ENCODE results near the gene IFT122.

Gene IFT122

DNA sequence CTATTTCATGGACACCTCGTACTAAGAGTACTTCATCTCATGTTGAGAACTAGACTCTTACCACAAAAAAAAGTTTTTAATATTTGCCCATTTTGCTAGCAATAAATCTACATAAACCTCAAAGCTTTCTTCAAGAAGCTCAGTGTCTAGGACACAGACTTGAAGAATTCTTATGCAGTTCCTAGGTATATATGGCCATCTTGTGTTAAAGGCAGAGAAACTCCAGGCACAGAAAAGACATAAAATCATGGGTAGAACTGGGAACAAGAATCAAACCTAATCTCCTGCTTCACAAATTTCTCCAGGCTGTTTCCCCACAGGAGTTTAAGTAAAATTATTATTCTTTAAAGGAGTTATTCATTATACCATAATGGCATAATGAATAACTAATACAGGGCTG, 4.7 kb upstream of the IFT122 start:
- DNase-seq (ENCODE audit: low spot score): no peak

DNA sequence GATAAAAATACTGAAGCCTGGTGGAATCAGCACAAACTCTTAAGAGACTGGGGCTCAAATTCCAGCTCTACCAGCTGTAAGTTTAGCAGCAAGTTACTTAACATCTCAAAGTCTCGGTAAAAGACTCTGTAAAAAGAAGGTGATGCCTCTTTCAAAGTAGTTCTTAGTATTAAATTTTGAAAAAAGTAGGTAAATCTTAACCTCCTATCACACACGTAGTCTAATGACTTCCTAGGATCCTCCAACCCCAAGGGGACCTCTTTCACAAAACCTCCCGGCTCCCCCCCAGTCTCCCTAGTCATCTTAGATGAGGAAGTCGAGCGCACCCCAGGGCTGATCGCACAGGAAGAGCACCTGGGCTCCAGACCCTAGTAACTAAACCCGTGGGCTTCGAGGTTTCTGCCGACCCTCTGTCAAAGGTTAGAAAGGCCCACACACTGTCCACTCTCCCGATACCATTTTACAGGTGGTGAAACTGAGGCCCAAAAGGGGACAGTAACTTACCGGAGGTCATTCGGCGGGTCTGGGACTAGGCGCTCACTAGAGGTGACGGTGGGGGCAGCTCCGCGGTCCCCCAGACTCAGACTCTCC, 703 bp upstream of the IFT122 start:
- peak; percentile 19 for DNase-seq (ENCODE audit: low spot score)

DNA sequence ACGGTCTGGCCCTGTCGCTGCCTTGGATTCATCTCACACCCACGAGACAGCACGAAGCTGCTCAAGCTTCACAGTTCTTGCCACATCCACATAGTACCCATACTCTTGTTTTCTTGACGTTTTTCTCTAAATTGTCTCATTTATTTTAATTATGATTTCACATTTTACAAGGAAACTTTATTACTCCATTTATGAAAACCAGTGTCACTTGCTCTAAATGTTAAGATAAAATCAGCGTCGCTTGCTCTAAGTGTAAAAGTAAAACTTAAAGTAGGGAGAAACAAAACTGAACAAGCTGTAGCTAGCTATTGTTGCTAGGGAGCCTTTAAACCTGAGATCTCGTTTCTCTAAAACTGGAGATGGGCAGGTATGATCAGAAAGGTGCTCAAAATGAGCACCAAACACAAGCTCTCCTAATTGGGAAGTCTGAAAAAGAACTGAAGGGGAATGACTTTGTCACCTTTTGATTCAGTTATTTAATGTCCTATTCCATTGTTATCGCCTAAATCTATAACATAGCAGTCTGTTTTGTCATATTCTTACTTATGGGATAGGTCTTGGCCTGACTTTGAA, 680 bp downstream of the IFT122 start:
- DNase-seq (ENCODE audit: low spot score): peak; percentile 61

DNA sequence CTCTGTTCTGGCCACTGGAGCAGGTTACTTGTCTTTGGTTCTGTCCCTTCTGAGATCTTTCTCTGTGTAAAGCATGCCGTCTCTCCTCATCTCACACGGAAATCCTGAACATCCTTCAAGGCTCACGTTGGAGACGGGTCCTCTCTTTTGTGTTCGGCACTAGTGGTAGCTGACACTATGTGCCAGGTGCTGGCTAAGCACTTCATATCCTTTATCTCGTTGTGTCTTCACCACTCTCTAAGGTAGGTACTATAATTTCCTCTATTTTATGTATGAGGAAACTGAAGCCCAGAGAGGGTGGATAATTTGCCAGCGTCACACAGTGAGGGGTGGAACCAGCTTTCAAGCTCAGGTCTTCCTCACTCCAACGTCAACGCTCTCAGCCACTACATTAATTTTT, 1.2 kb downstream of the IFT122 start:
- peak; percentile 5 for DNase-seq (ENCODE audit: low spot score)

DNA sequence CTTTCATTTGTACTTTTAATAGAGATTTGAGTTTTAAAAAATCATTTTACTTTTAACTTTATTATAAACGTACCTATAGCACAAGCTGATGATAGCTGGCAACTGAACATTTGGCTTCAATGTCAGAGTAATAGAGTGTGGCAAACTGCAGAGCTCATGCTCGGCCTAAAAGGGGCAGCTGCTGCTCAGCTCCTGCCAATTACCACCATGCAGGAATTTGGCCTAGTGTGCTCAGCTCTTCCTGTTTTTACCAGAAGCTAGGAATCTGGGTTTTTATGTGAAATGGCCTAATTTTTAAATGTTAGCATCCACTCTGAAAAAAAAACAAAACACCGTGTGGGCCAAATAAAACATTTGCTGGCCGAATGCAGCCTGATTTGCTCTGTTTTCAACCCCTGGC, 1.8 kb downstream of the IFT122 start:
- peak; percentile 47 for DNase-seq (ENCODE audit: low spot score)

DNA sequence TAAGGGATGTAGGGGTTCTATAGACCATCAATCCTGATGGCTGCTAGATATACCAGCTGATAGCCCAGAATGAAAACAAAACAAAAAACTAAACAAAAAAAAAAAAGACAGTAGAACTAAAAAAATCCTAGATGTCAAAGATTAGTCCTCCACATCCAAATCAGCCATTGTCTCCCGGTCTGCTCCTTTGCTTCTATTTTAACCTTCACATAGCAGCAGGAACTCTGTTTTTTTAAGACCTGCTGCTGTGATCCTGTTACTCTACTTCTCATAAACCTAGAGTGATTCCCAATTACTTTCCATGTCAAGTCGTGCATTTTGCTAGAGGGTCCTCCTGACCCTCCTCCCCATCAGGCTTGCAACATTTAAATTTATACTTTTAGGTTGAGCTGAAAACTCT, 2.5 kb downstream of the IFT122 start:
- no peak for DNase-seq (ENCODE audit: low spot score)

DNA sequence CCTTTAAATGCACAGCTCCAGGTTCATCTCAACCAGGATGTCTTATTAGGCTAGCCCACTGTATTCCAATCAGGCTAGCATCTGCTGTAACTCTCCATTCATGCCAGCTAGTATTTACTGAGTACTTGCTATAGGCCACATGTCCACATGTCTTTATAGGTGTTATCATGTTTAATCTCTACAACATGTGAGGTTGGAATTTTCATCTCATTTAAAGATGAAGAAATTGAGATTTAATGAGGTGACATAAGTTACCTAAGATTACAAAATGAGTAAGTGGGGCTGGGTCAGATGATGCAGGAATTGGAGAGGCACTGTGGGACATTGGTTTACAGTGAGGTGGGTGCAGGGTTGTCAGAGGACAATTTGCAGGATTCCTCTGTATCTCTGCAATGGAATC, 2.9 kb downstream of the IFT122 start:
- no peak for DNase-seq (ENCODE audit: low spot score)

DNA sequence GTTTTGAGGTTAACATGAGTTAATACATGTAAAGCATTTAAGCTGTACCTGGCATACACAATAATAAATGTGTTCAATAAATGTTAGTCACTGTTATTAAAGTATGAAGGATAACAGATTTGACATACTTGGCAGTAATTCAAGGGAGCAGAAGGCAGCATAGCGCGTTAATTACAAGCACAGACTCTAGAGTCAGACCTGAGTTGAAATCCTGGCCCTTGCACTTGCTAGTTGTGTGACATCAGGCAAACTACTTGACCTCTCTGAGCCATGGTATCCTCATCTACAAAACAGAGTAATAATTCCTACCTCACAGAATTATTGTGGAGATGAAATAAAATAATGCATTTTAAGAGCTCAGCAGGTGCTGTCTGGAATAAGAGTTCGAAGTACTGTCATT, 5.4 kb downstream of the IFT122 start:
- DNase-seq (ENCODE audit: low spot score): no peak

DNA sequence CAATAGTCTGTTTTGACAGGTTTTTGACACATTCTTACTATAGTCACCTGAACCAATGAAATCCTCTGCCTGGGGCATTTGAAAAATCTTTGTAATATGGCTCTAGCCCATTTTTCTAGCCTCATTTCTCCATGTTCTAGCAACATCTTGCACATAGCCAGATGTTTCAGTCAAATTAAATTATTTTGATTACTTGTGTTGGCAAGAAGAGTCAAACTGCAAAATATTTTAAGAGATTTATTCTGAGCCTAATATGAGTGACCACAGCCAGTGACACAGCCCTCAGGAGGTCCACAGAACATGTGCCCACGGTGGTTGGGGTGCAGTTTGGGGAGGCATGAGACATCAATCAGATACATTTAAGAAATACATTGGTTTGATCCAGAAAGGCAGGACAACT, 6.9 kb downstream of the IFT122 start:
- DNase-seq (ENCODE audit: low spot score): no peak

DNA sequence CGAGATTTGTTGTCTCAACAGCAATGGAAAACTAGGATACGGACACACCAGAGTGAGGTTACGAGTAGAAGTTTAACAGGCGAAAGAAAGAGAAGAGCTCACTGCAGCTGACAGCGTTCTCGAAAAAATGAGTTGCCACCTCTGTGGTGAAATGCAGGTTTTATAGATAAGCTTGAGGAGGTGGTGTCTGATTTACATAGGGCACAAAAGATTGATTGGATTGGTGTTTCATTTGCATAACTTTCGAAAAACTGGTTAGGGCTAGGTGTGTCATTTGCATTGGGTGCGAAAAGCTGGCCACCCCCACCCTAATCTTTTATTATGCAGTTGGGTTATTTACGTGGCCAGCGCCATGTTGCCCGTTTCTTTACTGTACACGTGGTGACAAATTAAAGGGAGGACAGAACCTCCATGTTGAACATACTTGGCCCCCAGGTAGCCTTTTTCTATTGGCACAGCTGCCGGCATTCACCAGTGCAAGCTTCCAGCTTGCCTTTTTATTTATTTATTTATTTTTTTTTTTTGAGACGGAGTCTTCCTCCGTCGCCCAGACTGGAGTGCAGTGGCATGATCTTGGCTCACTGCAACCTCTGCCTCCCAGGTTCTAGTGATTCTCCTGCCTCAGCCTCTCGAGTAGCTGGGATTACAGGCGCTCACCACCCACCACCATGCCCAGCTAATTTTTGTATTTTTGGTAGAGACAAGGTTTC, 8.3 kb downstream of the IFT122 start:
- no peak for DNase-seq (ENCODE audit: low spot score)

DNA sequence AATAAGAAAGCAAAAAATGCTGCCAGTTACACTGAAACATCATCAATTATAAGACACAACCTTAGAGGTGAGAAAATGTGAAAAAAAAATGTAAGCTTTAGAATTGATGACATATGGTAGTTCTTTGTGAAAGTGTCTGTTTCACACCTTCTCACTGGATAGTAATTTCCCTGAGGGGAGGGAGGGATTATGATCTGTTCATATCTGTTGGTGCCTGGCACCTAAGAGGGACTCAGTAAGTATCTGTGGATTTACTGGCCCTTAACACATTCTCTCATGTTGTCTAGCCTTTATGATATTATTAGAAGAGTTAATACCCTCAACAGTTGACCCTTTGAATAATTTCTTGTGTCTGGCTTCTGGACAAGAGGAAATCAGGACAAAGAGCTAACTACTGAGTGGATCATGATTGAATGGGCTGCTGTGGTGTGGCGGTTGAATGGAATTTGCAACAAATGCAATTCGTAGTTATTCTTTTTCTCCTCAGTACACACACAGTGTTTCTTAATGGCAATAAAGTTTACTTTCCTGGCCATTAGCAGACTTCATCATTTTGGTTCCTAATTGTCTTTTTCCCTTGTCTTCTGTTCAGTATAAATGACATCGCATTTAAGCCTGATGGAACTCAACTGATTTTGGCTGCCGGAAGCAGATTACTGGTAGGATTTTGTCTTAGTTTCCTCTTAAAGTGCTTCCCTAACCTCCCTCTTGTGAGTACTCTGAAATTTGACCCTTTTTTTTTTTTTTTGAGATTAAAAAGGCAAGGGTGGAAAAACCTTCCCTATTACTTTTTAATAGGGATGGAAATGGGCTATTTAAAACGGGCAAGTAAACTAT, 9.5 kb downstream of the IFT122 start:
- no peak for DNase-seq (ENCODE audit: low spot score)

DNA sequence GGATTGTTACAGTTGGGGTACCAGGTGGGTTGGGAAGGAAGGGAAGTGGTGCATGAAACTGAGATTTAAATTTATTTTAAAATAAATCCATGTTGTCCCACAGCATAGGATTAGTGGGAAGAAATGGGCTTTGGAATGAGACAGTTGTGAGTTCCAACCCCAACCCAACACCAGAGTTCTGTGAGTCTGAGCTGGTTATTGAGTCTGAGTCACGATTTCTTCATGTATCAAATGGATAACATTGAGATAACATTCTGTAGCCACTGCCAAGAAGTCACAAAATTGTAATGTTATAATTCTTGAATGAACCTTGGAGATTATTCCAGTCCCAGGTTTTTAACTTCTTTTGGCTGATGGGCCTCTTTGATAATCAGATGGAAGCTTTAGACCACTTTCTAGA, 13.7 kb downstream of the IFT122 start:
- peak; percentile 25 for DNase-seq (ENCODE audit: low spot score)

DNA sequence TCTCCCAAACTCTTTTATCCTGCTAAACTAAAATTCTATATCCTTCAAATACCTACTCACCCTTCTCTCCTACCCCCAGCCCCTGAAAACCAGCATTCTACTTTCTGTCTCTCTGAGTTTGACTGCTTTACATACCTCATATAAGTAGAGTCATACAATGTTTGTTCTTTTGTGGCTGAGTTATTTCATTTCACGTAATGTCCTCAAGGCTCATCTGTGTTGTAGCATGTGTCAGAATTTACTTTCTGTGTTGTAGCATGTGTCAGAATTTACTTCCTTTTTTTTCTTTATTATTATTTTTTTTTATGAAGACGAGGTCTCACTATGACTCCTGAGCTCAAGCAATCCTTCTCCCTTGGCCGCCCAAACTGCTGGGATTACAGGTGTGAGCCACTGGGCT, 20.1 kb downstream of the IFT122 start:
- no peak for DNase-seq (ENCODE audit: low spot score)

DNA sequence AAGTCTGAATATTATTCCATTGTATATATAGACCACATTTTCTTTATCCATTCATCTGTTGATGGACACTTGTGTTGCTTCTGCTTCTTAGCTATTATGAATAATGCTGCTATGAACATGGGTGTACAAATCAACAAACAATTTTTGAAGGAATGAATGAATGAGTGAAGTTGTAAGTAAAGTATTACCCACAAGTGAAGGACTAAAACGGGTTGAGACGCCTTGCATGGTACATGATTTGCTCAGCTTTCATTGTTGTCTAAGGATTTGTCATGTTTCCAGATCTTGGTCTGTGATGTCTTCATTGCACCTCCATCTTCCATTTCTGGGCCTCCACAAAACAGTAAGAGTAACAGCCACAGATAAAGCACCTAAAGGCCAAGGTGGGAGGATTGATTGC, 20.5 kb downstream of the IFT122 start:
- no peak for DNase-seq (ENCODE audit: low spot score)

DNA sequence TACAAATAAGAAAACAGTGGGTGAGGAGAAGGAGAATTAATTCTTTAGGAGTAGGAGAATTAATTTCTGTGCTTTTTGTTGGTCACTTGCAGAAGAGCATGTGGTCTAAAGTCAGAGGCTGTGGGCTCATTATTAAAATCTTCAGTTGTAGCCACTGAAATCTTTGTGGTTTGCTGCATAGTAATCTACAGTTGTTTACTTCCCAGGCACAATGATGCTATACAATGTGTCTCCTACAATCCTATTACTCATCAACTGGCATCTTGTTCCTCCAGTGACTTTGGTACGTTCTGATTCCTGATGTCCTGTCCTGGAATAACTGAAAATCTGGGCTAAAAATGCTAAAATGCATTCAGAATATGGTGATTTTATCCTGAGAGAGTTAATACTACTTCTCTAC, 21.0 kb downstream of the IFT122 start:
- DNase-seq (ENCODE audit: low spot score): peak; percentile 56

DNA sequence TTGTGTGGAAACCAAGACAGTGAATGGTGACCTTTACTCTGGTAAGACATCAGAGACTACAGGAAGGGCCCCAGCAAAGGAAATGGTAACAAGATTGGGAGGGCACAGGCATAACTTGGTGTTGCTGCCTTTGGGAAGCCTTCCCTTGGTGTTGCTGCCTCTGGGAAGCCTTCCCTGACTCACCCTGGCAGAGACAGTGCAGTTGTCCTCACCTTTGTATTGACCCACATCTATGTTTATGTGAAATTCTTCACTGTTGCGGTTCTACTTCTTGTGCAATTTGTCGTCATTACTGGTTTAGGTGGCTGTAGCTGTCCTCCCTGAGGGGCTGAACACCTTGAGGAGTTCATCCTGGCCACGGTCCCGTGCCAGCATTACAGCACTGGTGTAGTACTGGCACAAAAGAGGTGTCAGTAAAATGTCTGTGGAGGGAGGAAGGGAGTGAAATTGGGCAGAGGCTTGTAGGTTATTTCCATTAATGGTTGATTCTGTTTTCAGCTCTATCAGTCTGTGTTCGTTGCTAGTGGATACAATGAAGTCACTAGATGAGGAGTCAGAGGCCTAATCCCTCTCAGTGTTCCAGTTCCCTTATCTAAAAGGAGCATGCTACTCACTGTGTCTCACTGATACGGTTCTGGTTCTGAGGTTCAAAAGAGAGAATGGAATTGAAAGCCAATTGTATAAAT, 21.6 kb downstream of the IFT122 start:
- DNase-seq (ENCODE audit: low spot score): no peak

DNA sequence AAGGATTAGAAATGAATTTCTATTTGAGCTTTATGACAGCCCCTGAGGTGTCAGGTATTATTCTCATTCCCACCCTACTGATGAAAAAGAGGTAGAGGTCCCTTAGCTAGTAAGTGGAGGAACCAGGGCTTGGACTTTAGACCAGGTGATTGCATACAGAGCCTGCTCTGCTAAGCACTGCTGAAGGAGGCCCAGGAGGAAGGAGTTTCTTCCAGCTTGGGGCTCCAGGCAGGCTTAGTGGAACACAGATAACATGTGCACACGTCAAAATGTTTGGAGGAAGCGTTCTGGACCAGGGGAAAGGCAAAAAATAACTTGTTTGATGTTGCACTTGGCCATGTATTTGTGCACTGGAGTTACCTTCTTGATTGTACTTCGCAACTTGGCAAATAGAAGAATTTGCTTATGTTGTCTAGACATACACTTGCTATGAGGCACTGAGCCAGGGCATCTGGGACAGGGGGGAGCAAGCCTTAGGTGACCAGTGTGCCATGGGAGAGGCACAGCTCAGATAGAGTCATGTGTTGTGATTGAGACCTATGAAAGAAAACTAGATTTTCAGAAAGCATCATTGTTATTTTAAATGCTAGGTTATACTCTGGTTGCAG, 22.4 kb downstream of the IFT122 start:
- DNase-seq (ENCODE audit: low spot score): no peak

DNA sequence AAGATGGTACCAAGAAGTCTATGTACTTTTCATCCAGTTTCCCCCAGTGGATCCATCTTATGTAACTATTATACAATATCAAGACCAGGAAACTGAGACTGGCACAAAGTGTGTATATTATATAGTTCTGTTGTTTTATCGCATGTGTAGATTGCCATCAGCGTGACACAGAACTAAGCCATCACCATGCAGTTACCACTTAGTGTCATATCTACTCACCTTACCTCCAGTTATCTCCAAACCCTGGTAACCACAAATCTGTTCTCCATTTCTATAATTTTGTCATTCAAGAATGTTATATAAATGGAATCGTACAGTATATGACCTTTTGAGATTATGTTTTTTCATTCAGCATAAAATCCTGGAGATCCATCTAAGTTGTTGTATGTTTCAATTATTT, 23.1 kb downstream of the IFT122 start:
- no peak for DNase-seq (ENCODE audit: low spot score)

DNA sequence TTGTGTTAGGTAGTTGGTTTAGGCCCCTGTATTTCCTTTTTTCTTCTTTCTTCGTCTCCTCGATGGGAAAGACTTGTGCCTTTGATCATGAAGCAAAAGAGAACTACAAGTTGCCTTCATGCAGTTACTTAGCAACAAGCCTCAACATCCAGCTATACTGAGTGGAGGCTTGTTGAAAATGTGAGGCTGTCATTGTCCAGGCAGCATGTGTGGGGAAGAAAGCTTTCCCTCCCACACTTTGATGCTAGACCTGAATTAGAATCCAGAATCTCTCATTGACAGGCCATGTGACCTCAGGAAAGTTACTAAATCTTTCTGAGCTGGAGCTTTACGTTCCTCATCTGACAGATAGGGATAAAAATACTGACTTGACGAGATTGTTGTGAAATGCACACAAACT, 23.7 kb downstream of the IFT122 start:
- DNase-seq (ENCODE audit: low spot score): no peak

DNA sequence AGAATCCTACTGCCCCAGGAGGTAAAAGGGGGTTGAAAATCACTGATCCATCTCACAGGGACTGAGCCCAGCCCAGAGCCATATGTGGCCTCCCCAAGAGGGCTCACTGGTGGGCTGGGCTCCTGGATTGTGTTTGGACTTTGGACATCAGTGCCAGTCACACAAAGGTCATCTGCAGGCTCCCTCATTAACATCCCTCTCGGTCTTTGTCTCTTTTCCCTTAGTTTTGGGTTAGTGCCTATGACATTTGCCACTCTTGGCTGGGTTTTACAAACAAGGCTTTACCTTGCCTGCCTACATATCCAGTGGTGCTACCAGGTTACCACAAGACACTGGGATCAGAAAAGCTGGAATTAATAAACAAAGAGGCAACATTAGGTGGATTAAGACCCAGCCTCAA, 27.9 kb downstream of the IFT122 start:
- DNase-seq (ENCODE audit: low spot score): no peak

DNA sequence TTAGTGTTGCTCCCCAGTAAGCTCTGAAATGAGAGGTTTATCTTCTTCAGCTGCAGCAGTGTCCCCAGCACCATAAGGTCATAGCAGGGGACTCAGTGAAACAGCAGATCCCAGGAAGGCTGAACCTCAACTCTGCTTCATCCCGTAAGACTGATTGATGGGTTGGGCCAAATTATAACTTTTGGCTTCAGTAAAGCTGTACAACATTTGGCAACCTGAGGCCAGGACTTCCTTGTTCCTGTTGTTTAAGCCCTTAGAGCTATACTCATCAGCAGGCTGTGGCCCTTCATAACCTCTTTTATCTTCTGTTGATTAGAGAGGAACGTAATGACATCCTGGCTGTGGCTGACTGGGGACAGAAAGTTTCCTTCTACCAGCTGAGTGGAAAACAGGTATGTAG, 29.0 kb downstream of the IFT122 start:
- no peak for DNase-seq (ENCODE audit: low spot score)

DNA sequence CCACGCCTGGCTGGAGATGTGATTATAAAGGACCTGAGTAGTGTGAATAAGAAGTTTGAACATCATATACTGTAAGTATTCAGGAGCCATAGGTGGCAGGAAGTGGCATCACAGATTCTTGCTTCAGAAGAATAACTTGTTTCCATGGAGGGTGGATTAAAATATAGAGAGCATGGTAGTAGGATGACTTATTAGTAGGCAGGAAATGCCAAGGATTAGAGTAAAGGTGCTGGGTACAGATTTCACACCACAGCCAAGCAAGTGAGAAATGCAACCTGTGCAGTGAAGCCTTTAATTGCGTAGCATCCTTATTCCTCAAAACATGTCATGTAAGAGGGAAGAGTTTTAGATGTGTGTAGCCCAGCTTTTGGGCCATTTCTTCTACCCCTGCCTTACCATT, 30.8 kb downstream of the IFT122 start:
- DNase-seq (ENCODE audit: low spot score): no peak
